Muscle of arm (tissue), 12 donors: ENCODE measurements around the gene RCOR2. TPM values are rescaled to one million over a fixed set of nuclear protein-coding genes. Genes with fewer than 3 reads are reported as not detected.
A peak's percentile ranks its signal among the peaks of the same experiment; 100 is the strongest.
"Not testable (repeated sequence)": the region's sequence is repeated elsewhere in the genome, so short reads cannot be mapped to it uniquely, and the experiment has no call there.

Experiments
- DNase-seq: peaks from one replicate; pipeline ENCODE4 v3.0.0-alpha.2; 2013
- polyA plus RNA-seq, 12 donors: library from polyadenylated mRNA; unstranded; fragments of 120-200 nt; gene quantifications; one replicate each; pipeline ENCODE4 v1.2.1, GENCODE V29; 2013; ENCODE audit not compliant: insufficient read length in 12 of 12

Gene RCOR2
- polyA plus RNA-seq, 12 donors: 8.2 to 14.9 (median 11.1) TPM; not detected in 1

DNA sequence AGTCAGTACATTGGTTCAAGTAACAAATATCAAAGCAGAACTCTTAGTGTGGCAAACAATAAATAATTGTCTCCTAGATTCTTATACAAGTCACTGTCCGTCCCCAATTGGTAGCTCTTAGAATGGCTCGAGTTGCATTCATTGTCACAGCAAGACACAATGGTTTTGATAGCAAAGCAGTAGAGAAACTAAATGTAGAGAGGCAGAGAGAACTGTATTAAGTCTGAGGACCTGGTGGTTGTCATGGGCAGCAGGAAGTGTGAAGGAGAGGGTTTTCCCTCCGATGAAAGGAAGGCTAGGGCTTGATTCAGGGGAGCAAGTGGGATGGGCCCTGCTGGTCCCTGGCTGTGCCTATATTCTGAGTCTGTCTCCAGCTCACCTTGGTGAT, 36.6 kb downstream of the RCOR2 start:
- DNase-seq: no peak

DNA sequence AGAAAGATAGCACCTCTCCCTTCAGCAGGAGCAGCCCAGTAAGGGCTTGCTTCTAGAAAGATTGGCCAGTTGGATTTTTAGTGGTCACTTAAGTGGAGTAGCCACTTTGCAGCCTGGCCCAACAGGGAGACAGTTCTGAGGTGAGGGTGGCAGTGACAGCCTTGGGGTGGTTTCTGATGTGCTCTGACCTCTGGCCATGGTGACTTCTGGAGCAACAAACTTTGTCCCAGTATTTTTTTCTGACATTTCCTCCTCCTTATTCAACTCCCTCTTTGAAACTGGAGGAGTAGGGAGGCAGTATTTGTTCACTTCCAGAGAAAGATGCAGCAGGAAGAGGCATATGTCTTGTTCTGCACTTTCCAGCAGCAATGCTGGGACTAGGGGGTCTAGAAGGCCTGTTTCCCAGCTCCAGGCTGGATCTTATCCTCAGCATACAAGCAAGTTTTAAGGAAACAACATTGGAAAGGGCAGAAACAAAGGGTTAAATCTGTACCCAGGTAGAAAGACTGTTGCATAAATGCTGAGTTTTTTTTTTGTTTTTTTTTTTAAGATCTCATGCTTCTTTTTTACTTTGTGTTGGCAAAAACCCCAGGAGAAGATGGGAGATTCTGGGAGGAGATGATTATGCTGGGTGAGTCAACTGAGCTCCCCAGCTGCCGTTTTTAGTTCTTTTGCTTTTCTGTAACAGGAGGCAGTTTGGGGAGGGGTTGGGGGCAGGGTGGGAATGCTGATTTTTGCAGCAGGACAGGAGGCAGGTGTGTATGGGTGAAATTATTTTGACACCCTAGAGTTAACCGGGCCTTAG, 37.2 kb downstream of the RCOR2 start:
- DNase-seq: no peak

DNA sequence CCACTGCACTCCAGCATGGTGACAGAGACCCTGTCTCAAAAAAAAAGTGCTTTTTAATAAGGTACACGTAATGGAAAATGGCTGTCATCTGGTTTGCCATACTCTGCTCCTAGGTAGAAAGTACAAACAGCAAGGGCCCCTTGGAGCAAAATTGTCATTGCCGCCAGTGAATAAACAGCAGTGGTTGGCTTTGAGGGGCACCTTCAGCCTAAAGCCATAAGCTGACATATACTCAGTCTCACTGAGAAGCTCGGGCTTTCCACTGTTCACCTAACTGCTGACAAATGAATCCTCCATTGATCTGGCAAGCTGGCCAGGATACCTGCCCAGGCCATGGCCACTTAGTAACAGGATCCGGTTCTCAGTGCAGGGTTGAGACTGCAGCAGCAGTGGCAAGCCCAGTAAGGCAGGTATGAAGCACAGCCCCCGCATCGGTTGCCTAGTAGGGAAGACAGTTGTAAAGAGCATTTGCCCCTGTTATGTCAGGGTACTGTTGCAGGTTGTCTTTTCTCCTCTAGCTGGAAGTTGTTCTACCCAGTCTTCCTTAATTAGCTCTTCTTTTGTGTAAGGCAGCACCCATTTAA, 39.2 kb downstream of the RCOR2 start:
- no peak for DNase-seq

DNA sequence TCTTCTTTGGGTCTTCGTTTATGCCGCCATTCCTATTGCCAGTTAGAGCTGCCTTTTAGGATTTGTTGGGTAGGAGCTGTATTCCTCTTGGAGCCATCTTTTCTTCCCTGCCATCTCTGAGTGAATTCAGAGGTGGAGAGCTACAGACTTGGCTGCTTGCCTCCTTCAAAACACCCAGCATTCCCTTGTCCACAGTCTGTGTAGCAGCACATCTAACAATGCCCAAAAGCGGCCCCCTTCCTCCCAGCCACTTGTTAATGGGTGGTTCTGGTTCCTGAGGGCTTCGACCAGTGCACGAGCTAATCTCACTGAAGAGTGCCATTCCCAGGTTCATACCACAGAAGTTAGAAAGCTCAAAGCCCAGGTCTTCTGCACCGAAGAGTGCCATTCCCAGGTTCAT, 40.3 kb downstream of the RCOR2 start:
- DNase-seq: no peak

DNA sequence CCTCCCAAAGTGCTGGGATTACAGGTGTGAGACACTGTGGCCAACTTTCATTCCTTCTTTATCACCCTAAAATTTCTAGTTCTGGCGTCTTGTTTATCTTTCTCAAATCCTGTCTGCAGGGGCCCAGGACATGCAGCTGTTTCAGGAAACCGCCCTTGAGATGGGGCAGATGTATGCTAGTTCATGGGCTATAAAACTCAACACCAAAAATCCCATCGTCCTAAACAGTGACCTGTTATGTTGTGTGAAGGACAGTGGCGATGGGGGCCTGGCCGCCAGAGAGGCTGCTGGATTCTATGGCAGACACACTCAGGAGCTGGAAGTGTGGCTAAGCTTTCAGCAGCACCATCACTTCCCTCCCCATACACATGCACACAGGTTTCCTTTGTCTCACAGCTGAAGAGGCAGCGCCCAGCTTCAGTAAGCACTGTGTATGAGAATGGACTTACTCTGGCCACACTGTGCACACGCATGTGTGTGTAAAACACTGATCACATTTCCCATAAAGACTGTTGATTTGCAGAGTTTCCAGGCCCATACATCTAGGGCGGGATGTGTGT, 41.4 kb downstream of the RCOR2 start:
- no peak for DNase-seq

DNA sequence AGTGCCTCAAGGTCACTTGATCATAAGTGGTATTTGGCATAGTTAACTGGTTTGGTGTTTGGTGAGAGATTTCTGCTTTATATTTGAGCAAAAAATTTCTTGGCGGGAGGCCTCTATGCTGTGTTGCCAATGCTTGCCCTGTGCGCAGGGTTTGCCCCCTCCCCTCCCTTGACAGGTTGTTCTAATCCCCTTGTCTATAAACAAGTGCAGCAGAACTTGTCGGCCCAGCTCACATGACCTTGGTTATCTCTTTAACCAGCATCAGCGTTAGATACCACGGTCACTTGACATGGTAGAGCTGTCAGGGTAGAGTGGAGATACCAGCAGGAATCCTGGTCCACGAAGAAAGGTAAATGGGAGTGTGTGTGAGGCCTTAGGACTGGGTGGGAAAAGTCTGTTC, 42.5 kb downstream of the RCOR2 start:
- DNase-seq: no peak

DNA sequence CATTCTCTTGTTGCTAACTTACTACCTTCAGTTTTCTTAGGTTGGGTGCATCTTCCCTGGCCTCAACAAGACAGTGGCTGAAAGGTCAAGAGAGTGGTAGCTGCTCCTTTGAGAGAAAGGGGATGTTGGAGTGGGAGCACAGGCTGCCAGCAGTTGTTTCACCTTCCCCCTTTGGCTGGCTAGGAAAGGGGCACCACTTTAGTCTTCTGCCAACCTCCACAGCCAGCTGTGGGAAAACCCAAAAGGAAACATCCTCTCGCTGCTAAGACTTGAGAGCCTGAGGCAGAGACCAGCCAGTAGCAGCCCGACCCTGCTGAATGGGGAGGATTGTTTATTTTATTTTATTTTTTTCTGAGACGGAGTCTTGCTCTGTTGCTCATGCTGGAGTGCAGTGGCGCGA, 43.7 kb downstream of the RCOR2 start:
- no peak for DNase-seq

DNA sequence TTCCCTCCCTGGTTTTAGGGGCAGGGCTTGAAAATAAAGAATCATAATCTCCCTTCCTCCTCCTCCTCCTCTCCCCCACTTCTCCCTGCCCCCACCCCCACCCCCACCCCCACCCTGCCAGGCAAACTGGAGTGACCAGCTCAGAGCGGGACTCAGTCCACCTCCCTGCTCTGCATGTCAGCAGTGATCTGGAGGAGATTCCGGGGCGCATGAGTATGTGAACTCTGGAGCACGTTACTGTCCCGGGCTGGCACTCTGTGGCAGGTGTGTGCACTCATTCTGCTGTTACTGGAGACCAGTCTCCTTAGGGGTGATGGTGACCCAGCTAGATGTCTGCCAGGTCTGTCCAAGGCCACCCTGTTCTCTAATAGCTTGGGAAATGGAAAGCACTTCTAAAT, 44.2 kb downstream of the RCOR2 start:
- no peak for DNase-seq

DNA sequence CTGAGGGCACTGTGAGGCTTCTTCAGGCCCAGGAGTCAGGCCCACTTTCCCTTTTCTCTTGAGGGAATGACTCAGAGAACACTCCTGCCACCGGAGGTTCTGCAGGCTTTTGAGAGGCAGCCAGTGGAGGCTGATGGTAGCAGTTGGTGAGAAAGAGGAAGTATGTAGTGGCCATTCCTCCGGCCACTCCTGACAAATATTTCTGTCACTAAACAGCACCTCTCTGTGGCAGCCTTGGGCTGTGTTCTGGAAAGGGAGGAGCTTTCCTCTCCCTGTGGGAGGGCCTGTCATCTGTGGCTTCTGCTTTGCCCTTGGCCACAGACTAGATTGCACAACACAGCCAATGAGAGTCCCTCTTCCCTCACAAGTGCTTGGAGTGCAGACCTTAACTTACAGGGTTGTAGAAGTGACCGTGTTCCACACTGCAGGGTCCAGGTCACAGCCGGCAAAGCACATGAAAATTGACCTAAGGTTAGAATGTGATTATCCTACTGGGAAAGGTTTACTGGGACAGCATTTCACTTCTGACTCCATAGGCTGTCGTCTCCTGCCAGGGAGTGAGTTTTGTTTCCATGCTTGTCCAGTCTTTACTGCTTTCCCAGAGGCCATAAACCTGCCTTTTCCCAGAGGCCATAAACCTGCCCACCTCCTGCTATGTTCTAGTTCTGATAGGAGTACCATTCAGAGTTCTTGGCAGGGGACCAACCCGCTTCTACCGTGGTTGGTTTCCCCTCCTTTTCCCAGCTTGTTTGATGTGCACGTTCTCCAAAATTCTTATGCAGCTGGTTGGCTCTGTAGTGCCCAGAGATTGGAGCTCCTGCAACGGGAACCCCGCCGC, 44.8 kb downstream of the RCOR2 start:
- peak; percentile 60 for DNase-seq

DNA sequence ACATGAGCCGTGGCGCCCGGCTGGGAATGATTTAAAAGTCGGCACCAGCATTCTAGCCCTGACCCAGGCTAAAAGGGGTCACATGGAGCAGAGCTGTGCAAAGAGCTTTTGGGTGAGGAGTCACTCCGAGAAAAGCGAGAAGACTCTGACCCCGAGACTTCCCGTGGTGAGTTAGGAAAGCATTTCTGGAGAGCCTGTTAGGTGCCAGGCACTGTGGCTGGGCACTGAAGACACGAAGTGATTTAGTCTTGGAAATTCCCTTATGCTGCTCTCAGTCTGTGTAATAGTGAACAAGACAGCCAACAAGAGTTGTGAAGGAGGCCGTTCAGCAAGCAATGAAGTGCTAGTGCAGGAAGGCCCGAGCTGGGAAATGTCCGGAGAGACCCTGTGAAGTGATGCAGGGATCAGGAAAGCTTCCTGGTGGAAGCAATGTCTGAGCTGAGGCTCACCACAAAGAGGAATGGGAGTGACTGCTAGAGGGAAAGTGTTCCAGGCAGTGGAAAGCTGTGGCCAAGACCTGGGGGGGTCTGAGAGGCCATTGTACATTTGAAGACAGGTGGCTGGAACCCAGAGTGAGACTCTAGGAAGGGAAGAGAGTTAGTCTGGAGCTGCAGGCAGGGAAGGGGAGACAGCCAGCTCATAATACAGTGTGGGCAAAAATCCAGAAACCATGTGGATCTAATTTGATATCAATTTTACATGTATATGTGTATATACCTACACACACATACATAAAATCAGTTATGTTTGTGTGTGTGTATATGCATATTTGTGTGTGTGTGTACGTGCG, 46.4 kb downstream of the RCOR2 start:
- no peak for DNase-seq

DNA sequence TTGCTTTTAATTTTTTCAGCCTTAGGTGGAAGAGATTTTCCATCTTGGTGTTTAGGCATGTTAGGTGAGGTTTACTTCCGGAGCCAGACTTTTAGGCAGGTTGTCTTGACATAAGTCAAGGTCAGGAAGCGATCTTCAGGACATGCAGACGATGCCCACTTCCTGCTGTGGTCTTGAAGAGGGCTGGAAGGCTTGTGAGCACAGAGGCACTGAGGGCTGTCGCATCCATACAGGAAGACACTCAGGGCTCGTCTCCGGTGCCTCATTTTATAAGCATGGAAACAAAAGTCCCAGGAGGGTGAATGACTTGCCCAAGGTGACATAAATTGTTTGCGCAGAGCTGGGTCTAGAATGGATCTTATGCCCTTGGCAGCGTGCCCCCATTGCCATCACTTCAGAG, 47.3 kb downstream of the RCOR2 start:
- no peak for DNase-seq

DNA sequence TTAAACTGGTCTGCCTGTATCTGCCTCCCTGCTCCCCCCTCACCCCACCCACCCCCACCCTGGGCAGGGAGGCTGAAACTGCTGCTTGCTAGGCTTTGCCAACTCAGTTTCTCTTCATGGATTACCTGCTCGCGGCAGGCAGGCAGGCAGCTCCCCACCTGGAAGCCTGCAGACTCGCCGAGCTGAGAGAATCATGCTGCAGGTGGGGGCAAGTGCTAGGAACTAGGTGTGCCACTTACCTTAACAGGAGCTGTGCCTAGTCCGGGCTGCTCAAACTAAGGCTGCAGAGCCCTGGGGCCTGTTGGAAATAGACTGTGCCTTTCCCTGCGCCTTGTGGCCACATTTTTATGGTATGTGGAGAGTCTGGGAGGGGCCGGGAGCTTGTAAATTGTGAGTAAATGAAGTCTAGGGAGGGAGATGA, 47.8 kb downstream of the RCOR2 start:
- no peak for DNase-seq

DNA sequence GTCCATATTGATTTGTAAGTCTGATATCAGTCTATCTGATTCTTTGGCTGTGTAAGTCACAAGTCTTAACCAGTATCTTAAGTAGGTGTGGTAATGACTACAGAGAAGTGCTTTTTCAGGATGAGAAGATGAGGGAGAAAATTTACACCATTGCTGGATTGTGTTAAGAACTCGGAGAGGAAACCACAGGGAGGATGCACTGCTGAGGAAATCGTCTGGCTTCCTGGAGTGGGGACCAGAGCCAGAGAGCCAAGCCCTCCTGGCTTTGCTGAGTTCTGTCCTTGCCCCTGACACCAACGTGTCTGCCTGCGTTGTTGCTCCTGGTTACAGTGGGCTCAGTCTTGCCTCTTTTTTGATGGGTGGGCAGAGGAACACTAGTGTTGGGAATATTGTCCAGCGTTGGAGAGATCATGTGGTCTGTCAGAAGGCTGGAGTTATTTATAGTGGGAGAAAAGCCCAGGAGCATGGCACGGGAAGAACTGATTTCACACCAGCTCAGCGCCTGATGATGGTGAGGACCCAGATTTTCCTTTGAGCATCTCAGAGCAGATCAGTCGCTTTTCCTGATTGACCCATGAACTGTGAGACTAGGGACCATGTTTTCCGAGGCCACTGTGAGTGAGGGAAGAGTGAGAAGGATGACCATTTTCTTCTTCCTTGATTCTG, 48.4 kb downstream of the RCOR2 start:
- no peak for DNase-seq

DNA sequence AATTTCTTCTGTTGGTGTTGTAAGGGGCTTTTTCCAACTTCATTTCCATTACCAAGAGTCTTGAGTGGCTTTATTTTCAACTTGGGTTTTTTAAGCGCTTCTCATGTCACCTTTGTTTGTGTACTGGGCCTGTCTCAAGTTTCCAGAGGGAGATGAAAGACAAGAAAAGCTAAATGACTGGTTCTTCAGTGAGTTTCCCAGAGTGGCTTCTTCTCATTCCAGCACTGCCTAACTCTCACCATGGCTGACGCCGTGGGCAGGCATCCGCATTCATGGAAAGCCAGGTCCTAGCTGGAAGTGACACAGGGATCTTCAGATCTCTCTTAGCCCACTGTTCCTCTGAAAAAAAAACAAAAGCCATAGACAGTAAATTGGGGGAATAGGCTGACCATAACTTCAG, 49.5 kb downstream of the RCOR2 start:
- no peak for DNase-seq

DNA sequence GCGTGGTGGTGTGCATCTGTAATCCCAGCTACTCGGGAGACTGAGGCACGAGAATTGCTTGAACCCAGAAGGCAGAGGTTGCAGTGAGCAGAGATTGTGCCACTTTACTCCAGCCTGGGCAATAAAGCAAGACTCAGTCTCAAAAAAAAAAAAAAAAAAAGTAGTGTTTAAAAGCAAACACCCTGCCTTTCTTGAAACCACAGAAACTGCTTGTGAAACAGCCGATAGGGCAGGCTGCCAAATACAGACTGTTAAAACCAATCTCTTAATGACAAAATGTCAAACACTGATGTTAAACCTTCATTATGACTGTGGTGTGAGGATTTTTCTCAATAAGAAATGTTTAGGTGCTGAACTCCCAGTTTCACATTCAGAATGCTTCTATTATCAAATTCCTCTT, 50.8 kb downstream of the RCOR2 start:
- DNase-seq: no peak

DNA sequence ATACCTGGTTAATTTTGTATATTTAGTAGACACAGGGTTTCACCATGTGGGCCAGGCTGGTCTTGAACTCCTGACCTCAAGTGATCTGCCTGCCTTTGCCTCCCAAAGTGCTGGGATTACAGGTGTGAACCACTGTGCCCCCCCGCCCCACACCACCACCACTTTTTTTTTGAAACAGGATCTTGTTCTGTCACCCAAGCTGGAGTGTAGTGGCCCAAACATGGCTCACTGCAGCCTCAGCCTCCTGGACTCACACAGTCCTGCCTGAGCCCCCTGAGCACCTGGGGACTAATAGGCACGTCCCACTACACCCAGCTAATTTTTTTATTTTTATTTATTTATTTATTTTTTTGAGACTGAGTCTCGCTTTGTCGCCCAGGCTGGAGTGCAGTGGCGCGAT, 53.3 kb downstream of the RCOR2 start:
- DNase-seq: not testable (repeated sequence)

DNA sequence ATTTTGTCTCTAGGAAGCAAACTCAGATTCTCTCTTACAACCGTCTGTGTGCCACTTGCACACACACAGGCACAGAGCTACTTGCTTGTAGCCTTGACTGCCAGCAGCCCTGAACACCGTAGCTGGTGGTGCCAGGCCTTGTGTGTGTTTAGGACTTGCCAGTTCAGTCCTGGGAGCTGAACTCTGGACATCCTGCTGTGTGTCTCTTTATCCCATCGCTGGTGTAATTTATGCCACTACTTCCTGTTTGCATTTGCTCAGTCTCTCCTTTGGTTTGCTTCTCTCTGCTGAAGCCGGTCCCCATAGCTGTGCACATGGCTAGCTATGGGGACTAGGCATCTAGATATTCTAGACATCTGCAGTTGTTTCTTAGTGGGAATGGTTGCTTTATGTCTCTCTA, 54.0 kb downstream of the RCOR2 start:
- DNase-seq: no peak
